Glomerular visceral epithelial cell (primary cell): ENCODE measurements around the gene C2orf78.

Source experiments
- DNase-seq: peaks from one replicate; pipeline ENCODE4 v3.0.0-alpha.2; 2016; ENCODE audit errors: extremely low spot score

Gene C2orf78

DNA sequence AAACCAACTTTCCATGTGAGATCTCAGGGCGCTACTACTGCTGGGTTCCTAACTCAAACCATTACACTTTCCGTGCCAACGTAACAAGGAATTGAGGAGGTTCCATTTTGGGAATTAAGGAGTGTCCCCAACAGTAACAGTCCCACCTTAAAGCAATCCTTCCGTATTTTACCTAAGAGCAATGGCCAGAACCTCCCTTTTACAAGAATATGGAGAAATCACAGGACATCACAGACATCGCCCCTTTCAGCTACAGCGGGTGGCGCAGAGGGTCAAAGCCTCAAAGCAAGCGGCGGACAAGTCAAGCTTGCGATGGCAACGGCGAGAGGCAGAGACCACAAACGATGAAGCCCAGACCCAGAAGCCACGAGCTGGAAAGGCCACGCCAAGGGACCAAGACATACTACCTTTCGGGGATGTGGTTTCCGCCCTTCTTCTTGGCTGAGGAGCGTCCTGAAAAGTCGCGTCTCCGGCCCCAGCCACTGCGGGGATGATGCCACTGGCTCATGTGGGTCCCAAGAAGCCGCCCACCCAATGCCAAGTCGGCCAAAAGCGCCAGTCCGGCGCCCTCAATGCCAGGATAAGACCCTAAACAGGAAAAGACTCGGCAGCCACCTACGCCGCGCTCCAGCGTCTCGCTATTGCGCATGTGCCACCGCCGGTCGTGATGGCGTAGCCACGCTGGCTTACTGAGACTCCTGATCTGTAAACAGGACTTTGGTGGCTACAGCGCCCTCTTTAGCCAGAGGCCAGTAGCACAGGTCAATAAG lies 4.3 kb upstream of the C2orf78 start, which contains the start of gene DUSP11:
Gene DUSP11 (minus strand): TSS at position 637 of the 770 bp plus-strand sequence. CDS start 129 bp downstream, at position 508.
- DNase-seq, result peak; percentile 93

DNA sequence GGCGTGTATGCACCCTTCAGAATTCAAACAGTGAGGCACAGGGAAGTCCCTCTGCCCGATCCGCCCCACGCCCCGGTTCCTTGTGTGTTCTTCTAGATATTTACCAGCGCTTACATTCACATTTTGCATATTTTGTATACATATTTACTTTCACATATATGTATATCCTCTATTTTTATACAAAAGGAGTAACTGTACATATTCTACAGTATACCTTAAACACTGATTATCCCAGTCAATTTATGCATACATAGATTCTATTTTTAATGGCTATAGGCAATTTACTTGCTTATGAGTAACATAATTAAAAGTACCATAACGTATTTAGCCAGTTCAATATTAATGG lies 3.8 kb upstream of the C2orf78 start:
- no peak for DNase-seq

DNA sequence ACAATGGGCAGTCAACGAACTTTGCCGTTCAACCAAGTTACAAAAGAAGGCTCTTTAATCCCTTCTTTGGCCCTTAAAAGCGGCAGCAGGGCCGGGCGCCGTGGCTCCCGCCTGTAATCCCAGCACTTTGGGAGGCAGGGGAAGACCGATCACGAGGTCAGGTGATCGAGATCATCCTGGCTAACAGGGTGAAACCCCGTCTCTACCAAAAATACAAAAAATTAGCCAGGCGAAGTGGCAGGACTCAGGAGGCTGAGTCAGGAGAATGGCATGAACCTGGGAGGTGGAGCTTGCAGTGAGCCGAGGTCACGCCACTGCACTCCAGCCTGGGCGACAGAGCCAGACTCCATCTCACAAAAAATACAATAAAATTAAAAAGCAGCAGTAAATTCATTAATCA lies 581 bp upstream of the C2orf78 start:
- peak; percentile 15 for DNase-seq

DNA sequence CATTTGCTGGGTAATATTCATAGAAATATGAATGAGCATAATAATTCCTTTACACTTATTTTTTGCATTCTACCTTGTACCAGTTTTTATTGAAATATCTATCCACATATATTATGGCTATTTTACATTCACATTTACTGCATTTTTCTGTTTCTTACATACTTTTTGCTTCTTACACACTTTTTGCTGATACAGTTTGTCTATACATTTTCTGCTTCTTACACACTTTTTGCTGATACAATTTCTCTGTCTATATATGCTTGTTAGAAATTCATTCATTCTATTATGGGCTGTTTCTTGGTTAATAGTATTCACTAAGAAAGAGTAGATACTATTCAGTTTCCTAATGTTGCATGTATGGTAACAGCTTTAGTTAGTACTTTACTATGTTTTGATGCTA lies 27.9 kb downstream of the C2orf78 start:
- no peak for DNase-seq

DNA sequence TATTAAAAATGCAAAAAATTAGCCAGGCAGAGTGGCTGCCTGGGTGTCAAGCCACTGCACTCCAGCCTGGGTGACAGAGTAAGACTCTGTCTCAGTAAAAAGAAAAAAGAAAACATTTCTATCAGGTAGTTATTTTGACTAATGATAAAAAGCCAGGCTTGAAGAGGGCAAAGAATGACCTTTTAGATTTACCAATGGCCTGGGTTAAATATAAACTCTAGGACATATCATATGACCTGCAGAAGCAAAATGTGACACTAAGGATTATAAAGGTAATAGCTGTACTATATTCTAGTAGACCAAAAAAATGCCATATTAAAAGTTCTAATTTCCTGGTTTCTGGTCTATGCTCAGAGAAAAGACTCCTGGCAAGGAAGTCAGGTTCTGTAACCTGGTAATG lies 28.7 kb downstream of the C2orf78 start:
- DNase-seq, result no peak

DNA sequence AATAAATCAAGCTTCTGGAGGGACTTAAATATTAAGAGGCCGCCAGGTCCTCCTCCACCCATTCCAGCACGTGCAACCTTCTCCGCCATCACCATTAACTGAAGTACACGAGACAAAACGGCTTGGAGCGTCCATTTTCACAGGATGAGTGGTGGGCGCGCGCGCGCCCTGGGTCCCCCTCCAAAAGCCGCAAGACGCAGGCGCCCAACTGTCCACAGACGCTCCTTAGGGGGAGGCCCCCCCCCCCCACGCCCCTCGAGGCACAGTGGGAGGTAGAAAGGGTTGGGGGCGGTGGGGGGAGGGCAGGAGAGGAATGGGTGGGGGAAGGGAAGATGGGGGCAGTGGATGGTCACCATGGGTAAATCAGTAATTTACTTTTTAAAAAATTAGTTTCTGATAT lies 34.3 kb downstream of the C2orf78 start:
- DNase-seq, result no peak

DNA sequence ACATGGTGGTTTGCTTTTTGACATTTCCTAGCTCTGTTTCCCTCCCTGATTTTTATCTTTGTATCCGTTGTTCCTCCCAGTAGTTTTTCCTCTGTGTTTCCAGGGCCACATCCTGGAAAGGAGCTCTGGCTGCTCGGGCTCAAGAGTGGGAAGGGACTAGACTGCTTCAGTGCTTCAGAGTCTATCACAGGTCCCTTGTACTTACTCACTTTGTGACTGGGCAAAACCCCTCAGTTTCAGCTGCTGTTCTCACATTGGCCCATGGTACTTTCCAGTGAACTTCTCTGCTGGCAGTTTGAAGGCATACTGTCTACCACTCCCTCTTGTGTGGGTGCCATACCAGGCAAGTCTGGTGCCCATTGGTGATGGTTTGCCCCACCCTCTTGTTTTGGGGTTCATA lies 37.2 kb downstream of the C2orf78 start:
- DNase-seq, result no peak

DNA sequence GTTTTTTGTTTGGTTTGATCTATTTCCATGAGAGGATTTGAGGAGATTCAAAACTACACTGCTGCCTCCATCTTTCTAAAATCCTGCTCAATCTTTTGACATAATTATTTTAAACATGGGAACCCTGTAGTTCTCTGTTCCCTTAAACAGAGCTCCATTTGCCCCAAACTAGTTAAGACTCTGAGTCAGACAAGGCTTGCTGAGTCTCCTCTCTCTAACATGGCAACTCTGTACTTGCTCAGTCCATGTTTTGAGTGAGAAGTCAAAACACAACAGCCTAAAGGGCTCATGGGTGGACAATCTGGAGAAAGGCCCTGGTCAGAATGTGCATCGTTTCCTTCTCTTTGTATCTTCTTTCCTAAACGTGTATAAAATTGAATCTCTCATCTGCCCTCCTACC lies 37.7 kb downstream of the C2orf78 start:
- DNase-seq, result no peak

DNA sequence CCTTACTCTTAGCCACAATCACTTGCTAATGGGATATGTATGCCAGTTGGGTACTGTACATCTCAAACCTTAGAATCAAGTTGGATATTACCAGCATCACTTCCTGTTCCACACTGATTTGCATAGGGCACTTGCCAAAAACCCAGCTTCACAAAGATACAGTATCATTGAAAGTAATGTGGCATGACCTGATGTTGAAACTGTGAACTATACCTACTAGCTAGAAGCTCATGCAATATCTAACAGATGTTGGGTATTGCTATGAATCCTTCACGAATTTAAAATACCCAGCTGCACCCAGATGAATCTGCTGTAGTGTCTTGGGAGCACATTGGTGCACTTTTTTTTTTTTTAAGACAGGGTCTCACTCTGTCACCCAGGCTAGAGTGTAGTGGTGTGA lies 38.3 kb downstream of the C2orf78 start:
- DNase-seq, result no peak

DNA sequence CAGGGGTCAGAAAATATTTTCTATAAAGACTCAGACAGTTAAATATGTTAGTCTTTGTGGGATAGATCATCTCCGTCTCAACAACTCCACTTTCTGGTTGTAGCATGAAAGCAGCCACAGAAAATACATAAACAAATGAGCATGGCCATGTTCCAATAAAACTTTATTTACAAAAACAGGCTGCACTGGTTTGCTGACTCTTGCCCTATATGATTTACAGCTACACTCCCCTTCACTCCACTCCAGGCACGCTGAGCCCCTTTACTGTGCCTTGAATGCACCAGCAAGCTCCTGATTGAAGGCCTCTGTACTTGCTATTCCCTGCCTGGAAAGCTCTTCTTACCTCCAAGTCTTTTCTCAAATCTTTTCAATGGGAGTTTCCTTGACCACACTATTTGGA lies 39.0 kb downstream of the C2orf78 start:
- no peak for DNase-seq

DNA sequence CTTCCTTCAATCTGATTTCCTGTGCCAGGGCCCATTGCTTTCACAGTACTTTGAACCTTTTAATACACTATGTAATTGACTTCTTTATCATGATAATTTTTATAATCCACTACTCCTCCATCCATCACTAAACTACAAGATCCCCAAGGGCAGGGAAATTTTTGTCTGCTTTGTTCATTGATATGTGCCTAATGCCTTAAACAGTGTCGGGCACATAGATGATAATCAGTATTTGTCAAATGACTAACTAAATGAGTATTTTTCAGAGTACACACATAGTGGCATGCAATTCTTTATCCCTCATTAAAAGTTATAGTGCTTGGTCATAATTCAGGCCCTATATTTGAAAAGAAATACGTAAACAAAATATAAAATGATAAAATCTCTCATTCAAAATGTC lies 39.4 kb downstream of the C2orf78 start:
- DNase-seq, result no peak

DNA sequence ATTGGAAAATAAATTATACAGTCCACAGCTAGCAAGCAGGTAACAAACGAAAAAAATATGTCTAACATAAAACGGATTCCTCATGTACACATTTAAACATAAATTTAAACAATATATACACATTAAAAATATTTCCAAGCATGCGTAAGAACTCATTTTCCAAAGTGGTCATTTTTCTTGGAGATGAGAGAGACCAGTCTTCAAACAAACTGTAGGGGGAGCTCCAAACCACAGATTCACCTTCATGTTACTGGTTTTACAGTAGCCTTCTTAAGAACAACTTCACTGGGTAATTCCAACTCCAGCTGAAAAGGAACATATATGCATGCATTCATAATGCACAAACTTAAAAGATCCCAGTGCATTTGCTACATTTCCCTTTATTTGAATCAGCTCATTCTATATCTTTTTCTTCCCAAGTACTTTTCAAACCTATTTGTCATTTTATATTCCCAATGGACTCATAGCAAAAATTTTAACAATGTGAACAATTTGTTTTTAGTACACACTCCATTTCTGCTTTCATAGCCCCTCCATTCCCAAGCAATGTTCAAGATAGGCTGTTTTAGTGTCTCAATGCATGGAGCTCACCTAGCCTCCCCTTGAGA lies 40.0 kb downstream of the C2orf78 start:
- DNase-seq, result peak; percentile 76

DNA sequence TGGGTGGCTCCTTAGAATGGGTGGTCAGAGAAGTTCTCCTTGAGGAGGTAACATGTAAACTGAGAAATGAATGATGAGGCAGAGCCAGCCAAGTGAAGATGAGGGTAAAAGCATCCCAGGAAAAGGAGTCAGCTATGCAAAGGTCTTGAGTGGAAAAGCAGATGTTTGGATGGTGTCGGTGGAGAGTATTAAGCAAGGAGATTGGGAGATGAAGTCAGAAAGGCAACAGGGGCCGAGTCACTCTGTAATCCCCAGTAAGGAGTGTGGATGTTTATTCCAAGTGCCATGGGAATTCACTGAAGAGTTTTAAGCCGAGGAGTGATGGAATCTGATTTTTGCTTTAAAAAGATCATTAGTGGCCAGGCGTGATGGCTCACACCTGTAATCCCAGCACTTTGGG lies 41.4 kb downstream of the C2orf78 start:
- DNase-seq, result no peak

DNA sequence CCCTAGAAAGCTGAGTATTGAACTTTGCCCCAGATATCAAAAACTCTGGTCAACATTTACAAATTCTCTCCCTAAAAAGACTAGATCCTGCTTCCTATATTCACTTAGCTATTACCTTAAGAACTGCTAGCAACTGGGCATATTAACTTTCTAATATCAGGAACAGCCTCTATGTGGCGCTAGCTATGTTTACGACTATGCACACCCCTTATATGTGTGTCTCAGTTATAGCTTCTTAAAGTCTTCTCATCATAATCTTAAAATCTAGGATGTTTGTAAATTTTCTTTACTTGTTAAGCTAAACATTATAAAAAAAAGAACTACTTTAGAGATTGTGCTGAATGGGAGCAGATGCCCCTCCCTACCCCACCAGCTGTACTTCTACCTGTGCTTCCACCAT lies 43.0 kb downstream of the C2orf78 start:
- DNase-seq, result peak; percentile 47

DNA sequence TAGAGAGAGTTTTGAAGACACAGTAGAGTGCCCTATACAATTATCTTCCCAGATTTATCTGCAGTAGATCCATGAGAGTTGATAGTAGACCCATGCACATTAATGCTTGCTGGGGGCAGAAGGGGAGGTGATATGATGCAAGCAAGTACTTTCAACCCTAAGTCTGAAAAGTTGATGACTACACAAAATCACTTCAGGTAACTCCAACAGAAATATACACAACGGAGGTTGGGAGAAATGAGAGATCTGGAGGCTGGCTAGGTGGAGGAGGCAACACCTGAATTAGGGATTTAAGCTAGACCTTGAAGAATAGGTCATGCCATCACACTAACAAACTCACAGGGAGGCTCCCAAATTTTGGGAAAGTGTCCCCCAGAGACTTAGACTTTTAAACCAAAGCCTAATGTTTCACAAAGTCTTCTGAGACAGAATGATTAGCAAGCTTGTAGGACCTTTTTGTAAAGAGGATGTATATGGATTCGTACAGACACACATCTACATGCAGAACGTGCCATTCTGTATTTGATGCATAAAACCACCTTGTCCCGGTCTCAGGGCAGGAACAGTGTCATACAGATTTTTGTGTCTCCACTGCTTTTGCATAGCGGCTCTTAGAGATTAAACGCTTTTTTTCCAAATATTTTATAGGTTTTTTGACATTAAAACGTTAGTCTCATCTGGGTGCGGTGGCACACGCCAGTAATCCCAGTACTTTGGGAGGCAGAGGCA lies 43.8 kb downstream of the C2orf78 start:
- DNase-seq, result no peak

DNA sequence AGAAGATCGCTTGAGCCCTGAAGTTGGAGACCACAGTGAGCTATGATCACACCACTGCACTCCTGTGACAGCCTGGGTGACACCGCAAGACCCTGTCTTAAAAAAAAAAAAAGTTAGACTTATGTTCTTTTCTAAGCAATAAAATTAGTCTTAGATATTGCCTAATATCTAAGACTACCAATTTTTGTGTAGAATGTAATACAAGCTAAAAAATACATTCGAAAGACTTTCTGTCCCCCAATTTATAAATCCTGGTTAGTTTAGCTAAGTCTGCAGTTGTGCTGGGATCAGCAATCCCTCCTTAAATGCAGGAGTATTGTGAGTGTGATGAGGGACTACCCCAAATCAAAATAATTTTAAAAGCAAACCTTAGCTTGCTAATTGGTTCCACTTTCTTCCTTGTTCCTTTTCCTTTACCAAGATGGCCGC lies 44.4 kb downstream of the C2orf78 start:
- no peak for DNase-seq

DNA sequence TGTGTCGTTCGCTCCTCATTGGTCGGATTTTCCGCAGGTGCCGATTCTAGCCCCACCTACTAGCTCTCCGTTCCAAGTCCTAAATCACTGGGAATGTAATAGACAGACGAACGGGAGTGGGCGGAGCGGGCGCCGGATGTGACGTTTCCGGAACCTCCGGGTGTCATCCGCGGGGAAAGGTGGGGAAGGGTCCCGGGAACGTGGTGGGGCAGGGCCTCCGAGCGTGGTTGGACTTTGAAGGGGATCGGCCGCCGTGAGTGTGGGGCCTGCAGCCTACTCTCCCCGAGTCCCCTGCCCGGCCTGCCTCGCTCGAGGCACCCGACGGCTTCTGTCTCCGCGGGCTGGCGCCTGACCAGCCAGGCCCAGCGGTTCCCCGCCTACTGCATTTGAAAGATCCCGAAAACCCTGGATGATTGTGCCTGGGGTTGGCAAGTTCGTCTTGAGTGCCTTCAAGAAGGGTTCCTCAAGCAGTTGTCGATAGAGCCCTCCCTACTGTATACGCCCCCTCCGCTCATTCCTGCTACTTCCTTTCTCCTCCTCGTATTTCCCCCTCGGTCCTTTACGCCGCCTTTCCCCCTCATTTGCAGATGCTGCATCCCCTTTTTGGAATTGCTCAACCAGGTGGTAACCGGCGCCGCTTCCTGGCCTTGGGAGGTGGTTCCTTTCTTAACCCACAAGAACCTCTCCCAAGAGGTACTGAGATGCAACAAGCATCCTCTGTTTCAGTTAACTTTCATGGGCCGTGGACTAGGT lies 45.0 kb downstream of the C2orf78 start, which contains the start of gene STAMBP:
Gene STAMBP (plus strand): TSS at position 144 of the 753 bp plus-strand sequence. CDS start 1,896 bp downstream, outside the sequence.
- DNase-seq, result peak; percentile 92

DNA sequence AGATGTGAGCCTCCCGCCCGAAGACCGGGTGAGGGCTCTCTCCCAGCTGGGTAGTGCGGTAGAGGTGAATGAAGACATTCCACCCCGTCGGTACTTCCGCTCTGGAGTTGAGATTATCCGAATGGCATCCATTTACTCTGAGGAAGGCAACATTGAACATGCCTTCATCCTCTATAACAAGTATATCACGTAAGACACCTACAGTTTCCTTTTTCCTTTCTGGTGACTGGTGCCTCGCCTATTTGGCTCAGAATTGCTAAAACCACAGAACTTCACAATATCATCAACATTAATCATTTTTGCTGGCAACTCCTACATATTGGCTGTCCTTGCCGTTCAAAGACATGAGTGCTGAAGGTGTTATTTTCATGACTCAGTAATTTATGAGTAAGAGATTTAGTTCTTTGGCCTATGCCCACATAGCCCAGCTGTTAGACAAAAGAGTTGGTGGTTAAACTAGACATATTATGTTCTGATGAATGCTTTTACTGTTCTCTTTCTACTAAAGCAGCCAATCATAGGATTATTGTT lies 47.0 kb downstream of the C2orf78 start:
- DNase-seq, result peak; percentile 92

DNA sequence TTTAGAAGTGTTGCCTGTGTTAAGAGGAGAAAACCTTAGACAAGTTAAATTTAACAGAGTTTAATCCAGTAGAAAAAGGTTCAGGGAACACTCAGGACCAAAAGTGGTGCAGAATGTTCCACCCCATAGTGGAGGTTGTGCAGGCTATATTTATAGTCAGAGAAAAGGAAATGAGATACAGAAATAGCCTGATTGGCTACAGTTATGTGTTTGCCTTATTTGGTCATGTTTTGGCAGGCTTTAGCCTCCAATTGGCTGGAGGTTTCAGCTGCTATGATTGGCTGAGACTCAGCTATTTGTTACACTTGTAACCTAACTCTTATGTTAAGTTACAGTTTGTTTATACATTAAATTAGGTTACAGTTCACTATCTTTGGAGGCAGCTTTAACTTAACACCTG lies 48.9 kb downstream of the C2orf78 start:
- no peak for DNase-seq

DNA sequence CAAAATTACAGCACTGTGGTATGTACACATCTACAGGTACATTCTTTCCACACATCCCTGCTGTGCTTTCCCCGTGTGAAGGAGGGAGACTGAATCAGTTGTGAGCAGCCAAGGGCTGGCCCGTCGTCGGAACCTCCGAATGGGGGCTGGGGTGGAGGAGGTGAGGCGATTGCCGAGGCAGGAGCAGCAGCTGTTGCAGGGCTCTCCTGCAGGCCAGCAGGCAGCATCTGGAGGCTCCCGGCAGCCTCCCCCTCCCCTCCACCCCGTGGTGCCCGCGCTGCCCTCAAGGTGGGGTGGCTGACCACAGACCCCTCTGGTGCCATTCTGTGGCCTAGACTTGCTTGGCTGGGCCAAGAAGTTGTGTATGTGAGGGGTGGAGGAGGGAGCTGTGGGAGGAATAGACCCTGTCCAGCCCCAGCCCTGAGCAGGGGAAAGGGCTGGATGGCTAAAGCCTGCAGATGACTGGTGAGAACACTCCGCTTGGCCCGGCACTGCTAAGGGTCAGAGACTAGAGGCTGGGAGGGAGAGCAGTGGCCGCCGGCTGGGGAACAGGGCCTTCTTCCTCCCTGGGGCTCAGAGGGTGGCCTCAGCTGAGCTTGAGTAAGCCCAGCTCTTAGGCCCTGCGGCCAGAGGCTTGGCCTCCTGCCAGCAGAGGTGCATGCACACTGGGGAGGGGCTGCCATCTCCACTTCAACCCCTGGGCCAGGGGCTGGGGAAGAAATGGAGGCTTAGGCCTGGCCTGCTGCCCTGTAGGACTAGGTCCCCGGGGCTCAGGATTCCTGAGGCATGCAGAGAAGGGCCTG lies 52.4 kb downstream of the C2orf78 start:
- peak; percentile 40 for DNase-seq
